Measurements from ENCODE around the gene ABHD17A.

ABHD17A gene

GRCh38 chr19:1851654-1852580 is 33.4 kb downstream of the ABHD17A start:
- 95 to 96% methylated on average over 52 to 61 of the region's 66 CpGs for WGBS, 2 experiments (ENCODE audit: insufficient coverage in 2 of 2)
- H3K4me3 ChIP-seq (ENCODE audit: extremely low read depth, insufficient read depth, low read length, poor library complexity, severe bottlenecking), result no peak overlapping the region

GRCh38 chr19:1850809-1851653 is 34.3 kb downstream of the ABHD17A start:
- no peak overlapping the region for H3K27ac ChIP-seq (ENCODE audit: low read depth, low read length, severe bottlenecking)
- no peaks in the 10 kb centered on the region for H3K9me3 ChIP-seq (ENCODE audit: control insufficient read depth, low read length)
- H3K36me3 ChIP-seq (ENCODE audit: control insufficient read depth, insufficient read depth, low read length), result peaks cover 25% of the 10 kb centered on the region
- 94 to 95% methylated on average over 27 to 28 of the region's 31 CpGs for WGBS, 2 experiments (ENCODE audit: insufficient coverage in 2 of 2)
- peaks cover 29% of the 10 kb centered on the region for H3K4me1 ChIP-seq (ENCODE audit: control insufficient read depth, insufficient read depth, low read length, poor library complexity, severe bottlenecking)
- no peak overlapping the region for H3K4me3 ChIP-seq (ENCODE audit: extremely low read depth, insufficient read depth, low read length, poor library complexity, severe bottlenecking)

More at GRCh38 chr19:1851654-1852580, 33.4 kb downstream of the ABHD17A start:
- H3K27ac ChIP-seq (ENCODE audit: low read depth, low read length, severe bottlenecking), result no peak overlapping the region
- H3K9me3 ChIP-seq (ENCODE audit: control insufficient read depth, low read length), result no peaks in the 10 kb centered on the region
- H3K36me3 ChIP-seq (ENCODE audit: control insufficient read depth, insufficient read depth, low read length), result peaks cover 23% of the 10 kb centered on the region
- peaks cover 32% of the 10 kb centered on the region for H3K4me1 ChIP-seq (ENCODE audit: control insufficient read depth, insufficient read depth, low read length, poor library complexity, severe bottlenecking)

GRCh38 chr19:1849886-1850398 is 35.4 kb downstream of the ABHD17A start:
- Histone ChIP-seq H3K9me3 (ENCODE audit: control insufficient read depth, low read length) (no peaks in the 10 kb centered on the region), H3K4me3 (ENCODE audit: extremely low read depth, insufficient read depth, low read length, poor library complexity, severe bottlenecking) (no peak overlapping the region), H3K4me1 (ENCODE audit: control insufficient read depth, insufficient read depth, low read length, poor library complexity, severe bottlenecking) (peaks cover 18% of the 10 kb centered on the region), H3K27ac (ENCODE audit: low read depth, low read length, severe bottlenecking) (no peak overlapping the region), H3K36me3 (ENCODE audit: control insufficient read depth, insufficient read depth, low read length) (peaks cover 35% of the 10 kb centered on the region)
- WGBS, 2 experiments (ENCODE audit: insufficient coverage in 2 of 2), result 92 to 100% methylated on average over 5 to 9 of the region's 10 CpGs

DNA sequence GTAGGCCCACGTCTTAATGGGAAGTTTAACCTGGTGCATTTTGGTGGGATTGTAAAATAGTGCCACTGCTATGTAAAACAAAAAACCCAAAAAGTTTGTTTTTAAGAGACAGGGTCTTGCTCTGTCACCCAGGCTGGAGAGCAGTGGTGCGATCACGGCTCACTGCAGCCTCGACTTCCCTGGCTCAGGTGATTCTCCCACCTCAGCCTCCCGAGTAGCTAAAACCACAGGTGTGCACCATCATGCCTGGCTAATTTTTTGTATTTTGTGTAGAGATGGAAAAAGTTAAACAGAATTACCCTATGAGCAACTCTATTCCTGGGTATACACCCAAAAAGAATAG is 36.2 kb downstream of the ABHD17A start:
- H3K36me3 ChIP-seq (ENCODE audit: control insufficient read depth, insufficient read depth, low read length), result peaks cover 36% of the 10 kb centered on the region
- no peak overlapping the region for H3K27ac ChIP-seq (ENCODE audit: low read depth, low read length, severe bottlenecking)
- no peaks in the 10 kb centered on the region for H3K9me3 ChIP-seq (ENCODE audit: control insufficient read depth, low read length)
- peak overlapping the region; percentile 99 for H3K4me3 ChIP-seq (ENCODE audit: extremely low read depth, insufficient read depth, low read length, poor library complexity, severe bottlenecking)
- WGBS, 2 experiments (ENCODE audit: insufficient coverage in 2 of 2), result 50 to 73% methylated on average over 2 to 4 of the region's 5 CpGs
- peaks cover 11% of the 10 kb centered on the region for H3K4me1 ChIP-seq (ENCODE audit: control insufficient read depth, insufficient read depth, low read length, poor library complexity, severe bottlenecking)

DNA sequence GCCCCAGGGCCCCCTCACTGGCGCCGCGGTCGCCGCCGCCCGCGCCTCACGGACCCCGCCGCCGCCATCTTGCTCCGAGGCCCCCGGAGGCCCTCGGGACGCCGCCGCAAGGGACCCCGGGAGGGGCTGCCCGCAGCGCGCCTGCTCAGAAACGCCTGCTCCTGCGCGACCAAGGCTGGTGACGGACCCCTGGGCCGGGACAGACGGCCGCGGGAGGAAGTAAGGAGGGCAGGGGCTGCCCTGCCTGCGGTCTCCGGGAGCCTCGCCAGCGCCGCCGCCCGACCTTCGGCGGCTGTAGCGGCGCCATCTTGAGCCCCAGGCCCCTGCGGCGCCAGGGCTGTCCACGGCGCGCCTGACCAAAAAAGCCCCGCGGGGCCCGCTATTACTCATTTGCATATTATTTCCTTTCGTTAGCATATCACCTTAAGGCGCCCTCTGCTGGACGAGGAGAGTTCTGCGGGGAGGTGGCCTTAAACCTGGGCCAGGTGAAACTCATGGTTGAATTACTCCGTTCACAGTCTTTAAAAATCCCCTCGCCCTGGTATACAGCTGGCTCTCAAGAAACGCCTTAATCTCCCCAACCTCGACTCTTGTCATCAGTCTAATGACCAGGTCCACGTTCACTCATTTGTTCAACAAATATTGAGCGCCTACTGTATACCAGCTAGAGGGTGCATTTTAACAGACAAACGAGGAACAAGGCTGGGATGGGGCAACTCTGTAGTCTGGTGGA is 36.7 kb downstream of the ABHD17A start, which contains the start of gene REXO1:
Gene REXO1 (minus strand): TSS at position 85 of the 733 bp plus-strand sequence. CDS start 125 bp downstream, outside the sequence.
- Histone ChIP-seq H3K9me3 (ENCODE audit: control insufficient read depth, low read length) (no peaks in the 10 kb centered on the region), H3K36me3 (ENCODE audit: control insufficient read depth, insufficient read depth, low read length) (peaks cover 34% of the 10 kb centered on the region), H3K27ac (ENCODE audit: low read depth, low read length, severe bottlenecking) (peak within 1 kb of the TSS; percentile 100), H3K4me1 (ENCODE audit: control insufficient read depth, insufficient read depth, low read length, poor library complexity, severe bottlenecking) (peaks cover 9% of the 10 kb centered on the region), H3K4me3 (ENCODE audit: extremely low read depth, insufficient read depth, low read length, poor library complexity, severe bottlenecking) (peak within 1 kb of the TSS; percentile 99)
- 4% methylated on average over 51 to 52 of the region's 60 CpGs for WGBS, 2 experiments (ENCODE audit: insufficient coverage in 2 of 2)

DNA sequence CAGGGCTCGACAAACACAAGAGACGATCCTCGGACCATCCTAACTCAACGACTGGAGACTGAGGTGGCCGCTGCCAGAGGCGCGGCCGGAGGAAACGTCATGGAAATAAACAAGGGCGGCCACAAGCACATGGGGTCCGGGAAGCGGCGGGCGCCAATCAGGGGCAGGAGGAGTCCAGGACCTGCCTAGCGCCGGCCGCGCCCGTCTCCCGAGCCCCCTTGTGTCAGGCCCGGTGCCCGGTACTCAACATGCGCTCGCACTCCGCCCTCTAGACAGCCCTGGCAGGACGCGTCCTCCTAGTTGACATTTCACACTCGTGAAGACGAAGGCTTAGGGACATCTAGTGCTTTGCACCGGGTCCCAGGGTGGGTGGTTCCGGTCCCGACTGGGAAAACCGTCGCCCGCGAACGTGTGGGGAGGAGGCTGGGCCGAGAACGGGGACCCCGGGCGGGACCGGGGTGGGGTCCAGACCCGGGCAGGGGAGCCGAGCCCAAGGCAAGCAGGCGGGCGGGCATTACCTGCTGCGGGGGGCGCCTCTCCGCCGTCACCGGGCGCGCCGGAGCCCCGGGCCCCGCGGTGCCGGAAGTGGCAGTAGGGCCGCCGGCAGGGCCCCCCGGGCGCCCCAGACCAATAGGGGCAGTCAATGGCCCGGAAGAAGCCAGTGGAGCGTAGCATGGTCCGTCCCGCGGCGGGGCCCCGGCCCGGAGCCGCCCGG is 37.5 kb downstream of the ABHD17A start:
- Histone ChIP-seq H3K9me3 (ENCODE audit: control insufficient read depth, low read length) (no peaks in the 10 kb centered on the region), H3K36me3 (ENCODE audit: control insufficient read depth, insufficient read depth, low read length) (peaks cover 29% of the 10 kb centered on the region), H3K27ac (ENCODE audit: low read depth, low read length, severe bottlenecking) (peak overlapping the region; percentile 100), H3K4me1 (ENCODE audit: control insufficient read depth, insufficient read depth, low read length, poor library complexity, severe bottlenecking) (peaks cover 10% of the 10 kb centered on the region), H3K4me3 (ENCODE audit: extremely low read depth, insufficient read depth, low read length, poor library complexity, severe bottlenecking) (peak overlapping the region; percentile 99)
- WGBS, 2 experiments (ENCODE audit: insufficient coverage in 2 of 2), result 0 to 1% methylated on average over 63 to 69 of the region's 72 CpGs

GRCh38 chr19:1847348-1847683 is 38.0 kb downstream of the ABHD17A start:
- Histone ChIP-seq H3K27ac (ENCODE audit: low read depth, low read length, severe bottlenecking) (peak overlapping the region; percentile 100), H3K36me3 (ENCODE audit: control insufficient read depth, insufficient read depth, low read length) (peaks cover 26% of the 10 kb centered on the region), H3K4me1 (ENCODE audit: control insufficient read depth, insufficient read depth, low read length, poor library complexity, severe bottlenecking) (peaks cover 13% of the 10 kb centered on the region), H3K9me3 (ENCODE audit: control insufficient read depth, low read length) (no peaks in the 10 kb centered on the region), H3K4me3 (ENCODE audit: extremely low read depth, insufficient read depth, low read length, poor library complexity, severe bottlenecking) (peak overlapping the region; percentile 99)
- WGBS, 2 experiments (ENCODE audit: insufficient coverage in 2 of 2), result 22 to 23% methylated on average over 10 to 11 of the region's 12 CpGs

- WGBS, 2 experiments (ENCODE audit: insufficient coverage in 2 of 2), result 91 to 94% methylated on average over 29 of the region's 29 CpGs
- peaks cover 24% of the 10 kb centered on the region for H3K36me3 ChIP-seq (ENCODE audit: control insufficient read depth, insufficient read depth, low read length)
- no peaks in the 10 kb centered on the region for H3K9me3 ChIP-seq (ENCODE audit: control insufficient read depth, low read length)
- H3K27ac ChIP-seq (ENCODE audit: low read depth, low read length, severe bottlenecking), result no peak overlapping the region
- peak overlapping the region; percentile 99 for H3K4me3 ChIP-seq (ENCODE audit: extremely low read depth, insufficient read depth, low read length, poor library complexity, severe bottlenecking)
- H3K4me1 ChIP-seq (ENCODE audit: control insufficient read depth, insufficient read depth, low read length, poor library complexity, severe bottlenecking), result peaks cover 14% of the 10 kb centered on the region
Measured at GRCh38 chr19:1846517-1847204, 38.6 kb downstream of the ABHD17A start.

DNA sequence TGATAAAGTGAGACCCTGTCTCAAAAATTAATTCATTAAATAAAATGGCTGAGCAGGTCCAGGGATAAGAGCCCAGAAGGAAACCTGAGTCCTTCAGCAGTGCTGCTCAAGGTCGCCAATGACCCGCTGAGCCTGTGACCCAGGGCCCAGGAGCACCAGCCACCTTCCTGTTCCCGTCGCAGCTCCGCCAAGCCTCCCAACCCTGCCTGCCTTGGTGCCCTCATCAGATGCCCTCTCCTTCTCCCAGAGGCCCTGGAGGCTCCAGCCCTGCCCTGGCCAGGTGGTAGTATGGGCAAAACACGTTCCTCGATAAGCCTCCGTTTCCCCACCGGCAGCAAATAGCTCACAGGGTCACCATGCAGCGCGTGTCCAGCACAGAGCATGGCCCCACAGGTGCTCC is 39.7 kb downstream of the ABHD17A start:
- H3K36me3 ChIP-seq (ENCODE audit: control insufficient read depth, insufficient read depth, low read length), result peaks cover 20% of the 10 kb centered on the region
- WGBS, 2 experiments (ENCODE audit: insufficient coverage in 2 of 2), result 94 to 96% methylated on average over 11 of the region's 11 CpGs
- no peak overlapping the region for H3K27ac ChIP-seq (ENCODE audit: low read depth, low read length, severe bottlenecking)
- no peaks in the 10 kb centered on the region for H3K9me3 ChIP-seq (ENCODE audit: control insufficient read depth, low read length)
- H3K4me3 ChIP-seq (ENCODE audit: extremely low read depth, insufficient read depth, low read length, poor library complexity, severe bottlenecking), result no peak overlapping the region
- H3K4me1 ChIP-seq (ENCODE audit: control insufficient read depth, insufficient read depth, low read length, poor library complexity, severe bottlenecking), result peaks cover 18% of the 10 kb centered on the region

Data from mesodermal cell (in vitro differentiated cells).